Breast epithelium (tissue), 3 donors: ENCODE data around the gene CXCL16.
A peak's percentile ranks its signal among the peaks of the same experiment; 100 is the strongest.

Experiments used
- POLR2A ChIP-seq: fragments of 450-650 bp; IDR thresholded peaks from one replicate; pipeline ENCODE4 v1.6.1; 2016; ENCODE audit warnings: antibody characterized with exemption, mild to moderate bottlenecking, moderate library complexity
- POLR2AphosphoS5 ChIP-seq, 3 donors: sonication (generic); formaldehyde crosslinking; IDR thresholded peaks; one replicate each; pipeline ENCODE4 v1.6.1; 2017; ENCODE audit warnings: antibody characterized with exemption in 3 of 3
- TF ChIP-seq, protein P1 (sequence below), 3 donors: fragments of 450-650 bp; IDR thresholded peaks; one replicate each; pipeline ENCODE4 v1.5.1; 2016 to 2017; ENCODE audit warnings: antibody characterized with exemption in 3 of 3, mild to moderate bottlenecking in 3 of 3, moderate library complexity in 3 of 3

- no peak for TF ChIP-seq POLR2A
- TF ChIP-seq, protein P1, sequence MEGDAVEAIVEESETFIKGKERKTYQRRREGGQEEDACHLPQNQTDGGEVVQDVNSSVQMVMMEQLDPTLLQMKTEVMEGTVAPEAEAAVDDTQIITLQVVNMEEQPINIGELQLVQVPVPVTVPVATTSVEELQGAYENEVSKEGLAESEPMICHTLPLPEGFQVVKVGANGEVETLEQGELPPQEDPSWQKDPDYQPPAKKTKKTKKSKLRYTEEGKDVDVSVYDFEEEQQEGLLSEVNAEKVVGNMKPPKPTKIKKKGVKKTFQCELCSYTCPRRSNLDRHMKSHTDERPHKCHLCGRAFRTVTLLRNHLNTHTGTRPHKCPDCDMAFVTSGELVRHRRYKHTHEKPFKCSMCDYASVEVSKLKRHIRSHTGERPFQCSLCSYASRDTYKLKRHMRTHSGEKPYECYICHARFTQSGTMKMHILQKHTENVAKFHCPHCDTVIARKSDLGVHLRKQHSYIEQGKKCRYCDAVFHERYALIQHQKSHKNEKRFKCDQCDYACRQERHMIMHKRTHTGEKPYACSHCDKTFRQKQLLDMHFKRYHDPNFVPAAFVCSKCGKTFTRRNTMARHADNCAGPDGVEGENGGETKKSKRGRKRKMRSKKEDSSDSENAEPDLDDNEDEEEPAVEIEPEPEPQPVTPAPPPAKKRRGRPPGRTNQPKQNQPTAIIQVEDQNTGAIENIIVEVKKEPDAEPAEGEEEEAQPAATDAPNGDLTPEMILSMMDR (IDR thresholded peaks at IDR 0.05): no peak
- peak in 1 of 3 donors; percentile 59 for TF ChIP-seq POLR2AphosphoS5 (IDR thresholded peaks at IDR 0.05)
Measured at GRCh38 chr17:4738136-4739121, 1.3 kb downstream of the CXCL16 start.
